Coronary artery (tissue), 2 donors: Measurements from ENCODE around the gene PBXIP1.

ENCODE experiments used
- DNase-seq: peaks from one replicate; pipeline ENCODE4 v3.0.0-alpha.2; 2017; ENCODE audit warnings: low spot score
- H3K27ac ChIP-seq, 2 donors: fragments of 200-600 bp; sonication (generic); one replicate each; pipeline ENCODE4 v1.5.1; 2016 to 2019
- H3K4me3 ChIP-seq: fragments of 200-600 bp; sonication (generic); 2 replicates; pipeline ENCODE4 v1.5.1; 2016; ENCODE audit warnings: mild to moderate bottlenecking, moderate library complexity
- TF ChIP-seq, protein P1 (sequence below): fragments of 200-600 bp; sonication (generic); IDR thresholded peaks from one replicate; pipeline ENCODE4 v1.5.1; 2019; ENCODE audit warnings: antibody characterized with exemption

Gene PBXIP1

DNA sequence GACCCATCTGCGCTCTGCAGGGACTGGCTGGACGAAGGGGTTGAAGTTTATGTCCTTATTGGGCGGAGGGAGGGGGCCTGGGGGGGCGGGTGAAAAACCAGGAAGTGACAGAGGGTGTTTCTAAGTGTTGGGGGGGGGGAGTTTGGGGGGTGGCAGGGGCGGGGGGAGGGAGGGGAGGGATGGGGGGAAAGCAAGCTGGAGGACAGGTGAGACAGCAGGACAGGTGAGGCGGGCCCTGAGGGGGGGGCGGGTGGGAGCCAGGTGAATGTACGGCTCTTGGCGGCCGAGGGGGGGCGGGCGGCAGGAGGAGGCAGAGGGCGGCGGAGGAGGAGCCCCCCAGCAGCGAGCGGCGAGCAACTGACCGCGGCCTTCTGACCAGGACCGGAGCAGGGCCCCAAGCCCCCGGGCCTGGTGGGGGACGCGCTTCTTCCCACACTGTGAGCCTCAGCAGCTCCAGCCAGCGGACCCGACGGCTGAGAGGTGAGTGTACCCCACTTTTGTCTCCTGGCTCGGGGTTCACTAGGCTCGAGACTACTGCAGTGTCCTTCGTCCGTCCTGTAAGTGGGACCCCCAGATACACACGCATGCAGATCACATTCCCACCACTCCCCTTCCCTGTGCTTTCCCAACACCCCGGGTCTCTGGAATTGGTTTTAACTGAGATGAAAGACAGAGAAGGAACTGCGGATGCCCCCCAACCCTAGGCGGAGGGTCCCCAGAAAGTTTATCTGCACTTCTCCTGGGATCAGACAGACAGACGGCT, 46.7 kb upstream of the PBXIP1 start, which contains the start of gene ZBTB7B:
Gene ZBTB7B, plus strand, starts transcription at position 339 of the 763 bp plus-strand sequence. CDS start 11,859 bp downstream, outside the sequence.
- peak within 1 kb of the TSS; percentile 93 to 98 for H3K27ac ChIP-seq
- TF ChIP-seq, protein P1, sequence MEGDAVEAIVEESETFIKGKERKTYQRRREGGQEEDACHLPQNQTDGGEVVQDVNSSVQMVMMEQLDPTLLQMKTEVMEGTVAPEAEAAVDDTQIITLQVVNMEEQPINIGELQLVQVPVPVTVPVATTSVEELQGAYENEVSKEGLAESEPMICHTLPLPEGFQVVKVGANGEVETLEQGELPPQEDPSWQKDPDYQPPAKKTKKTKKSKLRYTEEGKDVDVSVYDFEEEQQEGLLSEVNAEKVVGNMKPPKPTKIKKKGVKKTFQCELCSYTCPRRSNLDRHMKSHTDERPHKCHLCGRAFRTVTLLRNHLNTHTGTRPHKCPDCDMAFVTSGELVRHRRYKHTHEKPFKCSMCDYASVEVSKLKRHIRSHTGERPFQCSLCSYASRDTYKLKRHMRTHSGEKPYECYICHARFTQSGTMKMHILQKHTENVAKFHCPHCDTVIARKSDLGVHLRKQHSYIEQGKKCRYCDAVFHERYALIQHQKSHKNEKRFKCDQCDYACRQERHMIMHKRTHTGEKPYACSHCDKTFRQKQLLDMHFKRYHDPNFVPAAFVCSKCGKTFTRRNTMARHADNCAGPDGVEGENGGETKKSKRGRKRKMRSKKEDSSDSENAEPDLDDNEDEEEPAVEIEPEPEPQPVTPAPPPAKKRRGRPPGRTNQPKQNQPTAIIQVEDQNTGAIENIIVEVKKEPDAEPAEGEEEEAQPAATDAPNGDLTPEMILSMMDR = no peak
- H3K4me3 ChIP-seq = peak within 1 kb of the TSS; percentile 94
- DNase-seq = no peak

DNA sequence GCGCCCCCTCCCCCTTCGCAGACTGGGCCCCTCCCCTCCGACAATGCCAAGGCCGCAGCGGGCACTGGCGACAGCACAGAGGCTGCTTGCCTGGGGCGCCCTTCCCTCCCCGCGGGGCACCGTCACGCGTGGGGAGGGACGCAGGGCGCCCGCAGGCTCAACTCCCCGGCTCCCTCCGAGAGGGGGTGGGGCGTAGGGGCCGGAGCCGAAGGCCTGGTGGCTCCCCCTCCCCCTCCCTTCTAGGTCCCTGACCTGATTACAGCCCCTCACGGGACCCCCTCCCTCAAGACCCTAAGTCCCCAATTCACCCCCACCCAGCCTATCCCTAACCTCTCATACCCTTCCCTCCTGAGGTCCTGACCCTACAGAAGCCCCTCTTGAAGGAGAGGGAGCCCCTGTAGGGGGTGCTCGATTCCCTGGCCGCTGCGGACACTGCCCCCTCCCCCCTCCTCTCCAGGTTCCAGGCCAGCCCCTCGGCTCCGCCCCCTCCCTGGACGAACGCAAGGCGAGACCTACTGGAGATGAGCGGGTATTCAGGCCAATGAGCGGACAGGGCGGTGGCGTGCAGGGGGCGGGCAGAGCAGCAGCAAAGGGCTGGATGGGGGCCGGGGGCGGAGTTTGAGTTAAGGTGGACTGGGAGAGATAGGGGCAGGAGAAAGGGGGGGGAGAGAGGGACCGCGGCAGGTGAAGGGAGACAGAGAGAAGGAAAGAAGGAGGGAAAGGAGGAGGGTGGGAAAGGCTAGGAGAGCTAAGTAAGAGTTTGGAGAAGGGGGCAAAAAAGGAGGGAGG, 46.0 kb upstream of the PBXIP1 start:
- peak overlapping the region; percentile 93 to 98 for H3K27ac ChIP-seq
- peak; percentile 100 for DNase-seq
- TF ChIP-seq, protein P1 = no peak
- peak overlapping the region; percentile 94 for H3K4me3 ChIP-seq

DNA sequence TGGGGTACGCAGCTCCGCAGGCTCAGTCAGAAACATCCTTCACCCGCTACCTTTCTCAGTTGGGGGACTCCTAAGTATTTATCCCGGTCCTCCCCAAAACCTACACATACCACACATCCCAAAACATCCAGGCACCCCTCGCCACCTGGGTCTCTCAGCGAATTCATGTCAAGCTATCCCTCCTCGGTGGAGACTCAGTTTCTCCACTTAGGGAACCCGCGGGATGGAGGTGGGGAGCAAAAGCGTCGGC, 45.5 kb upstream of the PBXIP1 start:
- Histone ChIP-seq H3K27ac (peak overlapping the region; percentile 93 to 98), H3K4me3 (peak overlapping the region; percentile 94)
- TF ChIP-seq, protein P1 = no peak
- DNase-seq = no peak

DNA sequence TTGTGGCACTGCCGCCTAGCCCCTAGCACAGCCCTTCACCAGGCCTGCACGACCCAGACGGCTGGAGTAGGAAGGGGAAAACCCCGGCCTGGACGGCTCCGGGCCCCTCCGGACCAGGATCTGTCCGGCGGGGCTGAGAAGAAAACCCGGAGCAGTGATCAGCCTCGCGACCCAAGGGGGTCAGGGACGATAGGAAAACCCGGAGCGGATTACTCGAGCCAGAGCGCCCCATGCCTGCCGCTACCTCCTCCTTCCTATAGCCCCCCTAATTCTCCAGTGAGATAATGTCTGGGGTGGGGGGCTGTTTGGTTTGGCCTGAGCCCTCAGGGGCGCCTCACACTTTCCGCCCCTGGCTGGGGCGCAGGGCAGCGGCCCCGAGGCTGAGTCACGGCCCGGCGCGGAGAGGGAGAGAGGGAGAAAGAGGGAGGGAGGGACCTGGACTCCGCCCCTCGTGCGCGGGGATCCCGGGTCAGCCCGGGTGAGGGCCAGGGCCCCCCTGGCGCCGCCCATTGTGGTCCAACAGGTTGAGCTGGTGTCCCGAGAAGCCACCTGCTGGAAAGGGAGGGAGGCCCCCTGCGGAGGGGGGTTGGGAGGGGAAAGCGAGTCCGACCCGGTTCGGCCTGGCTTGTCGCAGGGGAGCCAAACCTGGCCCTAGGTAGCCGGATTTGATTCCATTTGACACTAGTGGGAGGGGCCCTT, 45.0 kb upstream of the PBXIP1 start:
- TF ChIP-seq, protein P1 = no peak
- DNase-seq = peak; percentile 92
- H3K27ac ChIP-seq = peak overlapping the region; percentile 93 to 98
- peak overlapping the region; percentile 94 for H3K4me3 ChIP-seq

DNA sequence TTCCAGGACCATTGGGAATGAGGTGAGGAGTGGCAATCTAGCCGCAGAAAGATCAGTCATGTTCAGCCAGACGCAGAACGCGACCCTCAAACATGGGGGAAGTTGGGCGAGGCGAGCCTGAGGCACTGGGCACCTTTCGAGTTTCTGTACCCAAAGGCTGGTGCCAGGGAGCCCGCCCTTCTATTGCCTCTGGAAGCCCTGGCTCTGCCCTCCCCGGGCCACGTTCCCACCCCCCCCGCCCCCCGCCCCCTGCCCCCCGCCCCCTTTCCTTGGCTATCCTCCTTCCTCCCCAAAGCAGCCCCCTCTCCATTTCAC, 44.5 kb upstream of the PBXIP1 start:
- TF ChIP-seq, protein P1 = no peak
- H3K4me3 ChIP-seq = peak overlapping the region; percentile 94
- H3K27ac ChIP-seq = peak overlapping the region; percentile 93 to 98
- DNase-seq = peak; percentile 82

DNA sequence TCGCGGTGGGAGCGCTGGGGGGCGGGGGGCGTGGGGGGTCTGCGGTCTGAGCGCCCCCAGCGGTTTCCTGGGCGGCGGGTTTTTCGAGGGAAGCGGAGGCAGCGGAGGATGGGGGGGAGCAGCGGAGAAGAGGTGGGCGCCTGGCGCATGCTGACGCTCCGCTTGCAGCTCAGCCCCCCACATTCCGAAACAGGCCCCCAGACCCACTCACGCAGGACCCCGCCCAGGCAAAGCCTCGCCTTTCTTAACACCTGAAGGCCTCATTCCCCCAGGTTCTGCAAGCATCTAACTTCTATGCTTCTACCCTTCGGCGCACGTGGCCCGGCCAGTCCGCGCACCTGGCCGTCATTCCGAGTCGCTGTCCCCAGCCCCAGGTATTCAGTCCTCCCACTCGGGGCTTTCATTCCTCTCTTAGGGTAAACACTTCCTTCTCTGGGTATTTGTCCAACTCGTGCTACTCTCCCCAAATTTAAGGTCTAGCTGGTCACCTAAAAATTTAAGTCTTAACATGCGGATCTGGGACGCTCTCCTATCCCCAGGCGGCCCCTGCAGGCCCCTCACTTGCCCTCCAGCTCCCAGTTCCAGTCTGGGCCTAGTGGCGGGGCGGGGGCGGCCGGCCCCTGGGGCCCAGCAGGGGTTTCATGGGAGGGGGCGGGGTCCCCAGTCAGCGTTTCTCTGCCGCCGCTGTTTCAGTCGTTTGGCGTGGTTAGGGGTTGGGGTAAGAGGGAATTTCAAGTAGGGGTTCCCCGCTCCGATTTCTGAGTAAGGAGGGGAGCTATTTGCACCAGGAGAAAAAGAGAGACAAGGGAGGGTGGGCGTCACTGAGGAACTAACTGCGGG, 43.9 kb upstream of the PBXIP1 start:
- Histone ChIP-seq H3K27ac (peak overlapping the region; percentile 93 to 98), H3K4me3 (peak overlapping the region; percentile 94)
- TF ChIP-seq, protein P1 = no peak
- DNase-seq = no peak
